GM10266 (cell line): ENCODE data around the gene OR6V1.
"Not testable (repeated sequence)": the region's sequence is repeated elsewhere in the genome, so short reads cannot be mapped to it uniquely, and the experiment has no call there.

Source experiments
- DNase-seq: peaks from one replicate; pipeline ENCODE4 v3.0.0; 2012; ENCODE audit errors: extremely low spot score
- TF ChIP-seq, protein P1 (sequence below): IDR thresholded peaks from 2 replicates; pipeline ENCODE4 v1.5.1; 2012; ENCODE audit warnings: mild to moderate bottlenecking, low read depth; ENCODE audit not compliant: control insufficient read depth, insufficient read depth; ENCODE audit errors: missing control alignments

Gene OR6V1

DNA sequence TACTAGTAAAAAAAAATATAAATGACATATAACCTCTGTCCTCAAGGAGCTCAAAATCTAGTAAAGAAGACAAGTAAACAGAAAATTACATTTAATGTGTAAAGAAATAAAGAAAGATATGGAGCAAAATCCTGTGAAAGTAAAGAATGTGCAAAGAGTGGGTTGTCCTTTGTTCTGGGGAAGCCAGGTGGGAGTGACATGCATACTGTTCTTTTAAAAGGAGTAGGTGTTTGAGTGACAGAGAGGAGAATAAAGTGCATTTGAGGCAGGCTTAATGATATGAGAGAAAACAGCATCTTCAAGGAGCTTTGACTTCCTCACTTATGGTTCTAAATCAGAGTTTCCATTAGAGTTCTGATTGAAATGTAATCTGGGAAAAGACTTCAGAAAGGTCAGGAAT, 22.0 kb downstream of the OR6V1 start:
- no peak for DNase-seq

DNA sequence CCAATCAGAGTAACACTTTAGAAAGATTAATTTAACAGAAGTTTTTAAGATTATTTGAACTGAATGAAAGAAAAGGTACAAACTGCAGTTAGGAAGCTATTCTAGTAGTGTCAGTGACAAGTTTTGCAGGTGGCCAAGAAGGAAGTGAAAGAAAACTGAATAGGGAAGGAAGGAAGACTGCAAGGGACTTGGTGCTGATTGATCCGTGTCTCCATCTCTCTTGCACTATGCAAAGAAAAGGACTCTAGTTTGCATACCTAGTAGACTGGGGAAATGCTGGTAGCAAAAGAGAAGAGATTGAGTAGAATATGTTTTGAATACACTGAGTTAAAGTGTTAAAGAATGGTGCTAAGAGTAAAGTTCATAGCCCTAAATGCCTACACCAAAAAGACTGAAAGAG, 33.0 kb downstream of the OR6V1 start:
- TF ChIP-seq, protein P1, sequence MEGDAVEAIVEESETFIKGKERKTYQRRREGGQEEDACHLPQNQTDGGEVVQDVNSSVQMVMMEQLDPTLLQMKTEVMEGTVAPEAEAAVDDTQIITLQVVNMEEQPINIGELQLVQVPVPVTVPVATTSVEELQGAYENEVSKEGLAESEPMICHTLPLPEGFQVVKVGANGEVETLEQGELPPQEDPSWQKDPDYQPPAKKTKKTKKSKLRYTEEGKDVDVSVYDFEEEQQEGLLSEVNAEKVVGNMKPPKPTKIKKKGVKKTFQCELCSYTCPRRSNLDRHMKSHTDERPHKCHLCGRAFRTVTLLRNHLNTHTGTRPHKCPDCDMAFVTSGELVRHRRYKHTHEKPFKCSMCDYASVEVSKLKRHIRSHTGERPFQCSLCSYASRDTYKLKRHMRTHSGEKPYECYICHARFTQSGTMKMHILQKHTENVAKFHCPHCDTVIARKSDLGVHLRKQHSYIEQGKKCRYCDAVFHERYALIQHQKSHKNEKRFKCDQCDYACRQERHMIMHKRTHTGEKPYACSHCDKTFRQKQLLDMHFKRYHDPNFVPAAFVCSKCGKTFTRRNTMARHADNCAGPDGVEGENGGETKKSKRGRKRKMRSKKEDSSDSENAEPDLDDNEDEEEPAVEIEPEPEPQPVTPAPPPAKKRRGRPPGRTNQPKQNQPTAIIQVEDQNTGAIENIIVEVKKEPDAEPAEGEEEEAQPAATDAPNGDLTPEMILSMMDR, result no peak
- DNase-seq, result no peak

More for the DNA sequence above, 22.0 kb downstream of the OR6V1 start:
- TF ChIP-seq, protein P1, result no peak

DNA sequence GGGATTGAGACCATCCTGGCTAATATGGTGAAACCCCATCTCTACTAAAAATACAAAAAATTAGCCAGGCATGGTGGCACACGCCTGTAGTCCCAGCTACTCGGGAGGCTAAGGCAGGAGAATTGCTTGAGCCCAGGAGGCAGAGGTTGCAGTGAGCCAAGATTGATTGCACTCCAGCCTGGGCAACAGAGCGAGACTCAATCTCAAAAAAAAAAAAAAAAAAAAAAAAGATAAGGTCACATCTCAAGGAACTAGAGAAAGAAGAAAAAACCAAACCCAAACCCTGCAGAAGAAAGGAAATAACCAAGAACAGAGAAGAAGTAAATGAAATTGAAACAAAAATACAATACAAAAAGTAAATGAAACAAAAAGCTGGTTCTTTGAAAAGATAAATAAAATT, 33.5 kb downstream of the OR6V1 start:
- DNase-seq, result not testable (repeated sequence)

DNA sequence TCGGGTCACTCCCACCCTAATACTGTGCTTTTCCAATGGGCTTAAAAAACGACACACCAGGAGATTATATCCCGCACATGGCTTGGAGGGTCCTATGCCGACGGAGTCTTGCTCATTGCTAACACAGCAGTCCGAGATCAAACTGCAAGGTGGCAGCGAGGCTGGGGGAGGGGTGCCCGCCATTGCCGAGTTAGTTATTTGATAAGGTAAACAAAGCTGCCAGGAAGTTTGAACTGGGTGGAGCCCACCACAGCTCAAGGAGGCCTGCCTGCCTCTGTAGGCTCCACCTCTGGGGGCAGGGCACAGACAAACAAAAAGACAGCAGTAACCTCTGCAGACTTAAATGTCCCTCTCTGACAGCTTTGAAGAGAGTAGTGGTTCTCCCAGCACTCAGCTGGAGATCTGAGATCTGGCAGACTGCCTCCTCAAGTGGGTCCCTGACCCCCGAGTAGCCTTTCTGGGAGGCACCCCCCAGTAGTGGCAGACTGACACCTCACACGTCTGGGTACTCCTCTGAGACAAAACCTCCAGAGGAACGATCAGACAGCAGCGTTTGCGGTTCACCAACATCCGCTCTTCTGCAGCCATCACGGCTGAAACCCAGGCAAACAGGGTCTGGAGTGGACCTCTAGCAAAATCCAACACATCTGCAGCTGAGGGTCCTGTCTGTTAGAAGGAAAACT, 36.5 kb downstream of the OR6V1 start:
- DNase-seq, result not testable (repeated sequence)

DNA sequence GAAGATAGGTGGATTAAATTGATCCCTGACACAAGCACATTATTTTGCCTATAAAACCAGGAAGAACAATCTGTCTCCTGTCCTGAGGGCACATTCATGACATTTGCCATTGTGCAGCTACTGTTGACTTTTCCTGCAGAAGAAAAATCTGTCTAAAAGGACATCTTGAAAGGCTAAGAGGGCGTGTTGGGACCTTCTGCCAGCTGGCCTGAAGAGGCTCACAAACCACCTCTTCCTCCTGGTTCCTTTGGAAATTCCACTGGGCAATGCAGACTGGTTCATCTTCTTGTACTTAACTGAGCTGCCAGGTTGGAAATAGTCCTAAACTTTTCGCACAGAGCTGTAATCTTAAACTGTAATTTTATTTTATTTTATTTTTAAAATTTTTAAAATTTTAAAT, 44.0 kb downstream of the OR6V1 start:
- TF ChIP-seq, protein P1, result no peak
- DNase-seq, result no peak

DNA sequence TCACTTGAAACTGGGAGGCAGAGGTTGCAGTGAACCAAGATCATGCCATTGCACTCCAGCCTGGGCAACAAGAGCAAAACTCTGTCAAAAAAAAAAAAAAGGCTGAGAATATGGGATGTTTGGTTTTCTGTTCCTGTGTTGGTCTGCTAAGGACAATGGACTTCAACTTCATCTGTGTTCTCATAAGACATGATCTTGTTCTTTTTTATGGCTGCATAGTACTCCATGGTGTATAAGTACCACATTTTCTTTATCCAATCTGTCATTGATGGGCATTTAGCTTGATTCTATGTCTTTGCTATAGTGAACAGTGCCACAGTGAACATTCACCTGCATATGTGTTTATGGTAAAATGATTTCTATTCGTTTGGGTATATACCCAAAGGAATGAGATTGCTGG, 47.4 kb downstream of the OR6V1 start:
- not testable (repeated sequence) for DNase-seq
